K562 (cell line): ENCODE data around the gene MBD5. TPM values are rescaled to one million over a fixed set of nuclear protein-coding genes. Genes with fewer than 3 reads are reported as not detected.
A peak's percentile ranks its signal among the peaks of the same experiment; 100 is the strongest.

ENCODE experiments used
- ESRRB ChIP-seq: fragments of 250-450 bp; sonication (Bioruptor Pico); IDR thresholded peaks from 2 replicates; pipeline ENCODE4 v1.5.0; 2020; ENCODE audit warnings: mild to moderate bottlenecking, moderate library complexity, borderline replicate concordance
- HEY1 ChIP-seq: fragments of 250-450 bp; sonication (Bioruptor Pico); IDR thresholded peaks from 2 replicates; pipeline ENCODE4 v1.5.0; 2020; ENCODE audit warnings: mild to moderate bottlenecking, moderate library complexity, borderline replicate concordance
- KLF16 ChIP-seq: IDR thresholded peaks from 2 replicates; pipeline ENCODE4 v1.6.1; 2016; ENCODE audit warnings: antibody characterized with exemption
- L3MBTL2 ChIP-seq: fragments of 450-650 bp; IDR thresholded peaks from 2 replicates; pipeline ENCODE4 v1.6.1; 2016; ENCODE audit warnings: mild to moderate bottlenecking, moderate library complexity
- NR2C2 ChIP-seq, 2 experiments: fragments of 200-800 bp in 1 of 2; sonication (Bioruptor generic) in 1 of 2; sonication (generic) in 1 of 2; formaldehyde crosslinking in 1 of 2; IDR thresholded peaks; 2 replicates each; pipeline versions ENCODE4 v1.6.1 to v1.8.0; 2016 to 2022; ENCODE audit warnings: mild to moderate bottlenecking in 1 of 2, missing compliant biosample characterization in 1 of 2, missing genetic modification characterization in 1 of 2, missing genetic modification reagents in 1 of 2
- RBBP5 ChIP-seq: fragments of 200-600 bp; sonication (generic); IDR thresholded peaks from 2 replicates; pipeline ENCODE4 v1.6.1; 2012; ENCODE audit warnings: borderline replicate concordance, mild to moderate bottlenecking, low read length, control low read depth, inconsistent platforms; ENCODE audit not compliant: insufficient read depth, poor library complexity, severe bottlenecking
- TAF9B ChIP-seq: fragments of 450-650 bp; IDR thresholded peaks from 2 replicates; pipeline ENCODE4 v1.6.1; 2018; ENCODE audit warnings: mild to moderate bottlenecking; ENCODE audit not compliant: partially characterized antibody
- TBP ChIP-seq: optimal IDR thresholded peaks from 2 replicates; pipeline ENCODE3; 2011; ENCODE audit warnings: low read depth, low read length, improper control_type of control experiment
- ZBTB1 ChIP-seq: sonication (generic); formaldehyde crosslinking; IDR thresholded peaks from 2 replicates; pipeline ENCODE4 v1.8.1; 2023; ENCODE audit warnings: missing genetic modification reagents, low read depth, mild to moderate bottlenecking, borderline replicate concordance
- ZFX ChIP-seq: sonication (generic); formaldehyde crosslinking; IDR thresholded peaks from 2 replicates; pipeline ENCODE4 v1.8.0; 2022; ENCODE audit warnings: mild to moderate bottlenecking, missing genetic modification reagents, moderate library complexity
- ZNF384 ChIP-seq: IDR thresholded peaks from 2 replicates; pipeline ENCODE4 v1.6.1; 2012; ENCODE audit warnings: low read depth, low read length, improper control_type of control experiment
- ZNF444 ChIP-seq: fragments of 250-450 bp; sonication (Bioruptor Pico); IDR thresholded peaks from 2 replicates; pipeline ENCODE4 v1.4.0; 2020; ENCODE audit warnings: mild to moderate bottlenecking, moderate library complexity
- ZNF696 ChIP-seq: fragments of 250-450 bp; sonication (Bioruptor Pico); conservative IDR thresholded peaks from 2 replicates; pipeline ENCODE4 v1.4.0; 2020; ENCODE audit warnings: mild to moderate bottlenecking, moderate library complexity
- polyA plus RNA-seq, 8 experiments: library from polyadenylated mRNA; depleted of rRNA in 4 of 8; stranded (reverse) in 5 of 8; unstranded in 3 of 8; fragments of >200 nt; fragmentation: Nextera tagmentation in 2 of 8; fragmentation: Illumina TruSeq in 1 of 8; extraction: Ambion mirVana in 2 of 8; extraction: Trizol in 1 of 8; gene quantifications; 2 replicates each; pipeline versions ENCODE4 v1.2.1 to v1.2.3, GENCODE V29; 2011 to 2014; ENCODE audit warnings: inconsistent platforms in 1 of 8, missing spikeins in 1 of 8
- total RNA-seq, 7 experiments: library from RNA; depleted of rRNA in 6 of 7; stranded (reverse); fragments of >200 nt in 6 of 7; fragmentation: Illumina TruSeq in 2 of 7; extraction: Trizol in 2 of 7; gene quantifications; 2 replicates each; pipeline versions ENCODE4 v1.2.1 to v1.2.3, GENCODE V29; 2011 to 2021; ENCODE audit warnings: low replicate concordance in 1 of 7
- TF ChIP-seq, protein P1 (sequence below), 2 experiments: fragments of 450-650 bp in 1 of 2; sonication (generic) in 1 of 2; formaldehyde crosslinking in 1 of 2; IDR thresholded peaks; 2 replicates each; pipeline versions ENCODE4 v1.7.1 to v1.9.0; 2016 to 2022; ENCODE audit warnings: inconsistent platforms in 1 of 2, mild to moderate bottlenecking in 1 of 2, missing genetic modification reagents in 1 of 2
- TF ChIP-seq, protein P2 (sequence below): fragments of 450-650 bp; formaldehyde crosslinking; IDR thresholded peaks from 2 replicates; pipeline ENCODE4 v1.4.0; 2020; ENCODE audit warnings: mild to moderate bottlenecking

MBD5 gene
- total and polyA plus RNA-seq, 9 of the 15 experiments (the other 6 are each of a cell fraction or from before 2014, with no cell fraction given), result 3.4 to 14.5 (median 9.0) TPM

DNA sequence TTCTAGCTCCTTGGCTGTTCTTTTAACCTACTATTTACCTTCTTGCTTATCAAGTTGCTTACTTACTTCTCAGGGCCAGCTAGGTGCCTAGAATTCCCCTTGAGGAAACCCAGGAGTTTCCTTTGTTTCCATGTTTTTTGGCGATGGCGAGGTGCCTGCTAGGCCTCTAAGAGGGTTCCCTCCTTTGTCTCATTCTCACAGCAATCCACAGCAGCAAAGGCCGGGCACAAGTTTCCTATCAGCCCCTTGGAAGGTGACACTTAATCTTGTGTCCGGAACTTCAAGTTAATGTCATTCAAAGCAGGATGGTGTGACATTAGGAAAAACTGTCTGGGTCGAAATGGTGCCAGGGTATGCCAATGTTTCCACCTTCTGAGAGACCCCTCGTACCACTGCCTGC, 521.7 kb downstream of the MBD5 start (continued):
- TF ChIP-seq, protein P1, sequence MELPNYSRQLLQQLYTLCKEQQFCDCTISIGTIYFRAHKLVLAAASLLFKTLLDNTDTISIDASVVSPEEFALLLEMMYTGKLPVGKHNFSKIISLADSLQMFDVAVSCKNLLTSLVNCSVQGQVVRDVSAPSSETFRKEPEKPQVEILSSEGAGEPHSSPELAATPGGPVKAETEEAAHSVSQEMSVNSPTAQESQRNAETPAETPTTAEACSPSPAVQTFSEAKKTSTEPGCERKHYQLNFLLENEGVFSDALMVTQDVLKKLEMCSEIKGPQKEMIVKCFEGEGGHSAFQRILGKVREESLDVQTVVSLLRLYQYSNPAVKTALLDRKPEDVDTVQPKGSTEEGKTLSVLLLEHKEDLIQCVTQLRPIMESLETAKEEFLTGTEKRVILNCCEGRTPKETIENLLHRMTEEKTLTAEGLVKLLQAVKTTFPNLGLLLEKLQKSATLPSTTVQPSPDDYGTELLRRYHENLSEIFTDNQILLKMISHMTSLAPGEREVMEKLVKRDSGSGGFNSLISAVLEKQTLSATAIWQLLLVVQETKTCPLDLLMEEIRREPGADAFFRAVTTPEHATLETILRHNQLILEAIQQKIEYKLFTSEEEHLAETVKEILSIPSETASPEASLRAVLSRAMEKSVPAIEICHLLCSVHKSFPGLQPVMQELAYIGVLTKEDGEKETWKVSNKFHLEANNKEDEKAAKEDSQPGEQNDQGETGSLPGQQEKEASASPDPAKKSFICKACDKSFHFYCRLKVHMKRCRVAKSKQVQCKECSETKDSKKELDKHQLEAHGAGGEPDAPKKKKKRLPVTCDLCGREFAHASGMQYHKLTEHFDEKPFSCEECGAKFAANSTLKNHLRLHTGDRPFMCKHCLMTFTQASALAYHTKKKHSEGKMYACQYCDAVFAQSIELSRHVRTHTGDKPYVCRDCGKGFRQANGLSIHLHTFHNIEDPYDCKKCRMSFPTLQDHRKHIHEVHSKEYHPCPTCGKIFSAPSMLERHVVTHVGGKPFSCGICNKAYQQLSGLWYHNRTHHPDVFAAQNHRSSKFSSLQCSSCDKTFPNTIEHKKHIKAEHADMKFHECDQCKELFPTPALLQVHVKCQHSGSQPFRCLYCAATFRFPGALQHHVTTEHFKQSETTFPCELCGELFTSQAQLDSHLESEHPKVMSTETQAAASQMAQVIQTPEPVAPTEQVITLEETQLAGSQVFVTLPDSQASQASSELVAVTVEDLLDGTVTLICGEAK (IDR thresholded peaks at IDR 0.05), result no peak
- TF ChIP-seq, protein P1 (CRISPR knock-in tag; IDR thresholded peaks at IDR 0.05), result no peak
- TF ChIP-seq L3MBTL2 (peak; percentile 41), RBBP5 (peak; percentile 53), KLF16 (no peak), ZNF696 (CRISPR knock-in tag) (no peak), TBP (no peak), ZFX (CRISPR knock-in tag) (peak; percentile 62), HEY1 (no peak), TAF9B (no peak), ZNF444 (CRISPR knock-in tag) (no peak), ZNF384 (no peak), ZBTB1 (CRISPR knock-in tag) (no peak), NR2C2 (CRISPR knock-in tag; IDR thresholded peaks at IDR 0.05) (no peak), NR2C2 (tag; IDR thresholded peaks at IDR 0.05) (0 out of 2 replicates have a peak, but pooled peaks have one; percentile 2), ESRRB (CRISPR knock-in tag) (no peak)
- TF ChIP-seq, protein P2, sequence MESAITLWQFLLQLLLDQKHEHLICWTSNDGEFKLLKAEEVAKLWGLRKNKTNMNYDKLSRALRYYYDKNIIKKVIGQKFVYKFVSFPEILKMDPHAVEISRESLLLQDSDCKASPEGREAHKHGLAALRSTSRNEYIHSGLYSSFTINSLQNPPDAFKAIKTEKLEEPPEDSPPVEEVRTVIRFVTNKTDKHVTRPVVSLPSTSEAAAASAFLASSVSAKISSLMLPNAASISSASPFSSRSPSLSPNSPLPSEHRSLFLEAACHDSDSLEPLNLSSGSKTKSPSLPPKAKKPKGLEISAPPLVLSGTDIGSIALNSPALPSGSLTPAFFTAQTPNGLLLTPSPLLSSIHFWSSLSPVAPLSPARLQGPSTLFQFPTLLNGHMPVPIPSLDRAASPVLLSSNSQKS (CRISPR knock-in tag), result no peak
